IPS DF 4.7 (cell line): ENCODE measurements around the gene ZNF213.
"Not testable (repeated sequence)": the region's sequence is repeated elsewhere in the genome, so short reads cannot be mapped to it uniquely, and the experiment has no call there.

Source experiments
- DNase-seq: peaks from one replicate; pipeline ENCODE4 v3.0.0-alpha.2; 2013; ENCODE audit warnings: low spot score; ENCODE audit errors: extremely low read depth

ZNF213 gene

GRCh38 chr16:3129137-3130131 is 5.4 kb upstream of the ZNF213 start:
- DNase-seq: no peak

- no peak for DNase-seq
Observed at GRCh38 chr16:3131755-3132377, 3.0 kb upstream of the ZNF213 start.

GRCh38 chr16:3133844-3134243 is 985 bp upstream of the ZNF213 start:
- DNase-seq: no peak

GRCh38 chr16:3135126-3135715 is 392 bp downstream of the ZNF213 start:
- DNase-seq: no peak

GRCh38 chr16:3137267-3137666 is 2.4 kb downstream of the ZNF213 start:
- DNase-seq: no peak

GRCh38 chr16:3138342-3138741 is 3.5 kb downstream of the ZNF213 start:
- no peak for DNase-seq

GRCh38 chr16:3138823-3139426 is 4.1 kb downstream of the ZNF213 start:
- no peak for DNase-seq

GRCh38 chr16:3139561-3139960 is 4.7 kb downstream of the ZNF213 start:
- DNase-seq: not testable (repeated sequence)

GRCh38 chr16:3140603-3141427 is 6.0 kb downstream of the ZNF213 start:
- DNase-seq: no peak

GRCh38 chr16:3141781-3142311 is 7.0 kb downstream of the ZNF213 start:
- no peak for DNase-seq

- no peak for DNase-seq
Observed at GRCh38 chr16:3142327-3142726, 7.5 kb downstream of the ZNF213 start.

GRCh38 chr16:3142770-3143169 is 7.9 kb downstream of the ZNF213 start:
- DNase-seq: no peak

GRCh38 chr16:3143189-3143588 is 8.4 kb downstream of the ZNF213 start:
- DNase-seq: no peak

- no peak for DNase-seq
Observed at GRCh38 chr16:3143598-3144320, 8.9 kb downstream of the ZNF213 start.

GRCh38 chr16:3144321-3144983 is 9.6 kb downstream of the ZNF213 start:
- DNase-seq: no peak

GRCh38 chr16:3145151-3145550 is 10.3 kb downstream of the ZNF213 start:
- DNase-seq: no peak

GRCh38 chr16:3145660-3146059 is 10.8 kb downstream of the ZNF213 start:
- no peak for DNase-seq

GRCh38 chr16:3147046-3147756 is 12.4 kb downstream of the ZNF213 start:
- no peak for DNase-seq

- DNase-seq: no peak
Observed at GRCh38 chr16:3147757-3148104, 12.9 kb downstream of the ZNF213 start.
